SKM-1 treated with dmso at 0.1 percent for 144 hours (cell line): ENCODE measurements around the gene LIPE.
"Not testable (repeated sequence)": the region's sequence is repeated elsewhere in the genome, so short reads cannot be mapped to it uniquely, and the experiment has no call there.

Experiments used
- DNase-seq: peaks from one replicate; lab custom pipeline; 2025; ENCODE audit not compliant: unreplicated experiment; lab: John Stamatoyannopoulos, UW

The LIPE gene

GRCh38 chr19:42427313-42427712 lies at the start of gene LIPE:
TSS of gene LIPE (minus strand) at chr19:42427388. CDS start at chr19:42427149, 239 bp downstream.
- no peak for DNase-seq

GRCh38 chr19:42475366-42475765 lies 48.2 kb upstream of the LIPE start:
- no peak for DNase-seq

- DNase-seq, result no peak
These were observed 47.6 kb upstream of the LIPE start for GRCh38 chr19:42474743-42475142.

GRCh38 chr19:42473686-42474085 lies 46.5 kb upstream of the LIPE start:
- DNase-seq, result no peak

GRCh38 chr19:42472402-42473147 lies 45.4 kb upstream of the LIPE start:
- no peak for DNase-seq

- DNase-seq, result no peak
These were observed 44.5 kb upstream of the LIPE start for GRCh38 chr19:42471554-42472249.

GRCh38 chr19:42469311-42470235 lies 42.4 kb upstream of the LIPE start:
- DNase-seq, result no peak

GRCh38 chr19:42468273-42468796 lies 41.1 kb upstream of the LIPE start:
- no peak for DNase-seq

GRCh38 chr19:42467183-42467760 lies 40.1 kb upstream of the LIPE start:
- DNase-seq, result no peak

- no peak for DNase-seq
These were observed 39.5 kb upstream of the LIPE start for GRCh38 chr19:42466521-42467182.

- no peak for DNase-seq
These were observed 38.7 kb upstream of the LIPE start for GRCh38 chr19:42465827-42466280.

GRCh38 chr19:42461700-42462324 lies 34.6 kb upstream of the LIPE start:
- no peak for DNase-seq

GRCh38 chr19:42461231-42461630 lies 34.0 kb upstream of the LIPE start:
- not testable (repeated sequence) for DNase-seq

GRCh38 chr19:42459926-42460325 lies 32.7 kb upstream of the LIPE start:
- DNase-seq, result no peak

GRCh38 chr19:42455621-42456081 lies 28.5 kb upstream of the LIPE start:
- DNase-seq, result no peak

GRCh38 chr19:42455086-42455485 lies 27.9 kb upstream of the LIPE start:
- DNase-seq, result no peak

GRCh38 chr19:42452590-42452989 lies 25.4 kb upstream of the LIPE start:
- no peak for DNase-seq

GRCh38 chr19:42450314-42450934 lies 23.2 kb upstream of the LIPE start:
- DNase-seq, result peak; percentile 54

- not testable (repeated sequence) for DNase-seq
These were observed 21.1 kb upstream of the LIPE start for GRCh38 chr19:42448306-42448705.
